PFSK-1 (cell line): ENCODE results near the gene TACR1.

Source experiments
- SIN3A ChIP-seq: IDR thresholded peaks from 2 replicates; pipeline ENCODE4 v1.6.1; 2012; ENCODE audit warnings: mild to moderate bottlenecking, low read length, moderate library complexity, borderline replicate concordance; ENCODE audit not compliant: insufficient read depth
- TAF1 ChIP-seq: IDR thresholded peaks from 2 replicates; pipeline ENCODE4 v1.6.1; 2012; ENCODE audit warnings: low read length, control low read depth, borderline replicate concordance; ENCODE audit not compliant: insufficient read depth

- TF ChIP-seq TAF1, result no peak
- TF ChIP-seq SIN3A, result no peak
These were observed 59.0 kb downstream of the TACR1 start for GRCh38 chr2:75140288-75140687.
